ENCODE results near the gene CNRIP1. TPM values are rescaled to one million over a fixed set of nuclear protein-coding genes. Genes with fewer than 3 reads are reported as not detected.
"Not testable (repeated sequence)": the region's sequence is repeated elsewhere in the genome, so short reads cannot be mapped to it uniquely, and the experiment has no call there.

CNRIP1 gene
- total RNA-seq, 4 donors from 2014 or later, result 4.7 to 7.6 (median 6.5) TPM

- Histone ChIP-seq H3K36me3 (no peaks in the 10 kb centered on the region), H3K27ac (no peak overlapping the region), H3K9me3 (no peaks in the 10 kb centered on the region), H3K4me3 (no peak overlapping the region), H3K4me1 (no peaks in the 10 kb centered on the region), H3K27me3 (no peaks in the 10 kb centered on the region)
- in situ Hi-C loops (cut with MboI; ENCODE audit: low sequenced_read_pairs in 4 of 4) (no loop called here), intact Hi-C loops (cut with DNase I; ENCODE audit: low total_unique reads) (no loop called here)
- no peak for ATAC-seq
- no peak for DNase-seq
- TF ChIP-seq POLR2A (IDR thresholded peaks at IDR 0.05), result no peak
- no peak for TF ChIP-seq CTCF (IDR thresholded peaks at IDR 0.05 in 4 of 5, conservative IDR thresholded peaks at IDR 0.05 in 1 of 5)
Observed at GRCh38 chr2:68352651-68353391, 33.1 kb upstream of the CNRIP1 start.

- DNase-seq (no peak), ATAC-seq (no peak)
- Histone ChIP-seq H3K27me3 (no peaks in the 10 kb centered on the region), H3K27ac (no peak overlapping the region), H3K4me1 (no peaks in the 10 kb centered on the region), H3K4me3 (no peak overlapping the region), H3K9me3 (no peaks in the 10 kb centered on the region), H3K36me3 (no peaks in the 10 kb centered on the region)
- no peak for TF ChIP-seq POLR2A (IDR thresholded peaks at IDR 0.05)
- no peak for TF ChIP-seq CTCF (IDR thresholded peaks at IDR 0.05 in 4 of 5, conservative IDR thresholded peaks at IDR 0.05 in 1 of 5)
- in situ Hi-C loops (cut with MboI; ENCODE audit: low sequenced_read_pairs in 4 of 4), result no loop called here
- intact Hi-C loops (cut with DNase I; ENCODE audit: low total_unique reads), result no loop called here
Observed at GRCh38 chr2:68351997-68352396, 32.2 kb upstream of the CNRIP1 start.

- in situ Hi-C loops (cut with MboI; ENCODE audit: low sequenced_read_pairs in 4 of 4); H3K36me3 ChIP-seq; DNase-seq; H3K27me3 ChIP-seq; H3K4me1 ChIP-seq; ATAC-seq; H3K27ac ChIP-seq; H3K4me3 ChIP-seq; H3K9me3 ChIP-seq; intact Hi-C loops (cut with DNase I; ENCODE audit: low total_unique reads): not testable (repeated sequence)
Observed at GRCh38 chr2:68349091-68349490, 29.3 kb upstream of the CNRIP1 start.

GRCh38 chr2:68345129-68345875, 25.6 kb upstream of the CNRIP1 start:
- no peak for DNase-seq
- TF ChIP-seq CTCF (IDR thresholded peaks at IDR 0.05 in 4 of 5, conservative IDR thresholded peaks at IDR 0.05 in 1 of 5) (no peak), POLR2A (IDR thresholded peaks at IDR 0.05) (no peak)
- in situ Hi-C loops (cut with MboI; ENCODE audit: low sequenced_read_pairs in 4 of 4) (no loop called here), intact Hi-C loops (cut with DNase I; ENCODE audit: low total_unique reads) (no loop called here)
- H3K9me3 ChIP-seq, result no peaks in the 10 kb centered on the region
- H3K27me3 ChIP-seq, result no peaks in the 10 kb centered on the region
- no peak overlapping the region for H3K27ac ChIP-seq
- H3K4me3 ChIP-seq, result no peak overlapping the region
- no peak for ATAC-seq
- H3K4me1 ChIP-seq, result no peaks in the 10 kb centered on the region
- no peaks in the 10 kb centered on the region for H3K36me3 ChIP-seq

GRCh38 chr2:68344031-68344430, 24.3 kb upstream of the CNRIP1 start:
- TF ChIP-seq POLR2A (IDR thresholded peaks at IDR 0.05) (no peak), CTCF (IDR thresholded peaks at IDR 0.05 in 4 of 5, conservative IDR thresholded peaks at IDR 0.05 in 1 of 5) (no peak)
- H3K4me3 ChIP-seq, result no peak overlapping the region
- no peak overlapping the region for H3K27ac ChIP-seq
- in situ Hi-C loops (cut with MboI; ENCODE audit: low sequenced_read_pairs in 4 of 4), result no loop called here
- no peaks in the 10 kb centered on the region for H3K36me3 ChIP-seq
- H3K9me3 ChIP-seq, result no peaks in the 10 kb centered on the region
- no peak for ATAC-seq
- no peak for DNase-seq
- intact Hi-C loops (cut with DNase I; ENCODE audit: low total_unique reads), result no loop called here
- H3K27me3 ChIP-seq, result no peaks in the 10 kb centered on the region
- no peaks in the 10 kb centered on the region for H3K4me1 ChIP-seq

Data from gastrocnemius medialis (tissue), 4 donors.